Sigmoid colon (tissue), 4 donors: ENCODE results near the gene CD27.

Experiments used
- CTCF ChIP-seq, 4 experiments: fragments of 450-650 bp in 3 of 4; fragments of 200-600 bp in 1 of 4; IDR thresholded peaks; one replicate each; pipeline ENCODE4 v1.5.1; 2016 to 2019; ENCODE audit warnings: antibody characterized with exemption in 4 of 4, mild to moderate bottlenecking in 3 of 4, moderate library complexity in 2 of 4
- EP300 ChIP-seq, 4 donors: sonication (generic); formaldehyde crosslinking; IDR thresholded peaks; one replicate each; pipeline ENCODE4 v1.6.1; 2017; ENCODE audit warnings: antibody characterized with exemption in 4 of 4
- POLR2A ChIP-seq, 2 donors: fragments of 450-650 bp; IDR thresholded peaks; one replicate each; pipeline ENCODE4 v1.6.1; 2016; ENCODE audit warnings: antibody characterized with exemption in 2 of 2, mild to moderate bottlenecking in 2 of 2, moderate library complexity in 2 of 2
- POLR2AphosphoS5 ChIP-seq, 4 donors: sonication (generic); formaldehyde crosslinking; IDR thresholded peaks; one replicate each; pipeline ENCODE4 v1.6.1; 2017; ENCODE audit warnings: antibody characterized with exemption in 4 of 4

DNA sequence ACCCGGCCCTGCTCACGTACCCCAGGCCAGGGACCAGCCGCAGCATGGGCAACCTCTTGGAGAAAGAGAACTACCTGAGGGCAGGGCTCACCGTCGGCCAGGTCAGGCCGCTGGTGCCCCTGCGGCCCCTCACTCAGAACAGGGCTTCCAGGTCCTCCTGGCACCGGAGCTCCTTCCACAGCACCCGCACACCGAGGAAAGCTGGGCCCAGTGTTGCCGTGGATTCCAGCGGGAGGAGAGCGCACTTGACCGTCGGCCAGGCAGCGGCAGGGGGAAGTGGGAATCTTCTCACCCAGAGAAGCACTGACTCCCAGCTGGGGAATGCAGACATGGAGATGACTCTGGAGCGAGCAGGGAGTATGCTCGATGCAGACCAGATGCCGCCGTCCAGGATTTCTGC is 33.7 kb downstream of the CD27 start:
- TF ChIP-seq CTCF (IDR thresholded peaks at IDR 0.05) (no peak), POLR2A (IDR thresholded peaks at IDR 0.05) (no peak), EP300 (IDR thresholded peaks at IDR 0.05) (no peak), POLR2AphosphoS5 (IDR thresholded peaks at IDR 0.05) (no peak)
